Hepatocyte (in vitro differentiated cells): ENCODE data around the gene CACNA1C. TPM values are rescaled to one million over a fixed set of nuclear protein-coding genes. Genes with fewer than 3 reads are reported as not detected.

Experiments
- DNase-seq: peaks from one replicate; pipeline ENCODE4 v3.0.0-alpha.2; 2016; ENCODE audit warnings: low spot score
- H2AFZ ChIP-seq: fragments of 200-600 bp; sonication (generic); 2 replicates; pipeline ENCODE4 v1.6.0; 2016; ENCODE audit warnings: antibody characterized with exemption, mild to moderate bottlenecking
- H3K27ac ChIP-seq: fragments of 200-600 bp; sonication (generic); 2 replicates; pipeline ENCODE4 v1.5.1; 2016; ENCODE audit warnings: mild to moderate bottlenecking
- H3K27me3 ChIP-seq: fragments of 200-600 bp; sonication (generic); 2 replicates; pipeline ENCODE4 v1.6.1; 2016
- H3K36me3 ChIP-seq: fragments of 200-600 bp; sonication (generic); replicated peaks from 2 replicates; pipeline ENCODE4 v1.5.1; 2016; ENCODE audit warnings: low read depth; ENCODE audit not compliant: insufficient read depth
- H3K4me1 ChIP-seq: fragments of 200-600 bp; sonication (generic); 2 replicates; pipeline ENCODE4 v1.5.1; 2016; ENCODE audit warnings: mild to moderate bottlenecking, moderate library complexity; ENCODE audit not compliant: insufficient read depth
- H3K4me2 ChIP-seq: fragments of 200-600 bp; sonication (generic); 2 replicates; pipeline ENCODE4 v1.6.0; 2016
- H3K4me3 ChIP-seq: fragments of 200-600 bp; sonication (generic); 2 replicates; pipeline ENCODE4 v1.5.1; 2016; ENCODE audit warnings: mild to moderate bottlenecking
- H3K79me2 ChIP-seq: fragments of 200-600 bp; sonication (generic); 2 replicates; pipeline ENCODE4 v1.6.0; 2017; ENCODE audit warnings: mild to moderate bottlenecking
- H3K9me2 ChIP-seq: fragments of 200-600 bp; sonication (generic); replicated peaks from 2 replicates; pipeline ENCODE4 v1.6.0; 2017; ENCODE audit warnings: mild to moderate bottlenecking; ENCODE audit not compliant: insufficient read depth
- H3K9me3 ChIP-seq: fragments of 200-600 bp; sonication (generic); 2 replicates; pipeline ENCODE4 v1.5.1; 2016; ENCODE audit warnings: low read depth, mild to moderate bottlenecking
- H4K20me1 ChIP-seq: fragments of 200-600 bp; sonication (generic); 2 replicates; pipeline ENCODE4 v1.6.0; 2016; ENCODE audit warnings: mild to moderate bottlenecking; ENCODE audit not compliant: insufficient read depth, poor library complexity, severe bottlenecking
- EZH2 ChIP-seq: fragments of 200-600 bp; sonication (generic); IDR thresholded peaks from 2 replicates; pipeline ENCODE4 v1.6.1; 2016; ENCODE audit warnings: antibody characterized with exemption, mild to moderate bottlenecking, borderline replicate concordance
- EZH2phosphoT487 ChIP-seq: fragments of 200-600 bp; sonication (generic); IDR thresholded peaks from one replicate; pipeline ENCODE4 v1.6.1; 2018; ENCODE audit warnings: antibody characterized with exemption, mild to moderate bottlenecking, low read depth, moderate library complexity; ENCODE audit not compliant: unreplicated experiment, severe bottlenecking
- WGBS: methylation state at CpG from one replicate; pipeline ENCODE4 v1.1.6; 2016; ENCODE audit warnings: low lambda C conversion rate; ENCODE audit errors: missing lambda C conversion rate; 5-methylcytosine and 5-hydroxymethylcytosine counted together
- polyA plus RNA-seq: library from polyadenylated mRNA; unstranded; fragments of >200 nt; fragmentation: Nextera tagmentation; extraction: Ambion mirVana; gene quantifications from 2 replicates; pipeline ENCODE4 v1.2.1, GENCODE V29; 2016
- total RNA-seq: library from RNA; depleted of rRNA; stranded (reverse); fragments of >200 nt; gene quantifications from 2 replicates; pipeline ENCODE4 v1.2.3, GENCODE V29; 2014
- TF ChIP-seq, protein P1 (sequence below): fragments of 200-600 bp; sonication (generic); IDR thresholded peaks from 2 replicates; pipeline ENCODE4 v1.5.1; 2016; ENCODE audit warnings: antibody characterized with exemption, mild to moderate bottlenecking; ENCODE audit not compliant: poor library complexity

Gene CACNA1C
- total and polyA plus RNA-seq, 2 experiments from 2014 or later = 3.2 to 4.0 TPM

DNA sequence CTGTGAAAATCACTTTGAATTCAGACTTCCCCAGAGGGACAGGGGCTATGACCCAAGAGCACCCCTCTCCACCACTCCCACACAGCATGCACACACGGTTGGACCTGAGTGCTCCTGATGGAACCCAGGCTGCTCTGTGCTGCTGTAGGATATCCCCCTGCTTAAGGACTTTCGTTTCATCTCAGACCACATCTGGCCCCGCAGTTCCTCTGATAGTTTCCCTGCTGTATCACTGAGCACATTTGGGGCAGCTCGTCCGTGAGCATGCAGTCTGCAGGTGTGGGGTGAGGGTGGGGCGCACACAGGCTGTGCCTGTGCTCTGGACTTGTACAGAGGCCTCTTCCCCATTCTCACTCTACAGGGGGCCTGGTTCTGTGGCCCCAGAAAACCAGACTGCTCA lies 396.8 kb downstream of the CACNA1C start:
- Histone ChIP-seq H2AFZ (no peak overlapping the region), H3K27ac (no peak overlapping the region), H3K9me2 (no peaks in the 10 kb centered on the region), H3K4me3 (no peak overlapping the region), H3K9me3 (no peaks in the 10 kb centered on the region), H3K4me1 (no peaks in the 10 kb centered on the region), H4K20me1 (no peaks in the 10 kb centered on the region), H3K79me2 (no peaks in the 10 kb centered on the region), H3K36me3 (no peaks in the 10 kb centered on the region), H3K27me3 (no peaks in the 10 kb centered on the region), H3K4me2 (no peak overlapping the region)
- TF ChIP-seq, protein P1, sequence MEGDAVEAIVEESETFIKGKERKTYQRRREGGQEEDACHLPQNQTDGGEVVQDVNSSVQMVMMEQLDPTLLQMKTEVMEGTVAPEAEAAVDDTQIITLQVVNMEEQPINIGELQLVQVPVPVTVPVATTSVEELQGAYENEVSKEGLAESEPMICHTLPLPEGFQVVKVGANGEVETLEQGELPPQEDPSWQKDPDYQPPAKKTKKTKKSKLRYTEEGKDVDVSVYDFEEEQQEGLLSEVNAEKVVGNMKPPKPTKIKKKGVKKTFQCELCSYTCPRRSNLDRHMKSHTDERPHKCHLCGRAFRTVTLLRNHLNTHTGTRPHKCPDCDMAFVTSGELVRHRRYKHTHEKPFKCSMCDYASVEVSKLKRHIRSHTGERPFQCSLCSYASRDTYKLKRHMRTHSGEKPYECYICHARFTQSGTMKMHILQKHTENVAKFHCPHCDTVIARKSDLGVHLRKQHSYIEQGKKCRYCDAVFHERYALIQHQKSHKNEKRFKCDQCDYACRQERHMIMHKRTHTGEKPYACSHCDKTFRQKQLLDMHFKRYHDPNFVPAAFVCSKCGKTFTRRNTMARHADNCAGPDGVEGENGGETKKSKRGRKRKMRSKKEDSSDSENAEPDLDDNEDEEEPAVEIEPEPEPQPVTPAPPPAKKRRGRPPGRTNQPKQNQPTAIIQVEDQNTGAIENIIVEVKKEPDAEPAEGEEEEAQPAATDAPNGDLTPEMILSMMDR = no peak
- no peak for TF ChIP-seq EZH2
- TF ChIP-seq EZH2phosphoT487 = no peak
- DNase-seq = no peak
- 78% methylated on average over 6 of the region's 6 CpGs for WGBS

- Histone ChIP-seq H3K27me3 (no peaks in the 10 kb centered on the region), H3K4me3 (no peak overlapping the region), H3K4me1 (no peaks in the 10 kb centered on the region), H3K4me2 (no peak overlapping the region), H3K27ac (no peak overlapping the region), H2AFZ (no peak overlapping the region), H3K9me2 (no peaks in the 10 kb centered on the region), H3K79me2 (no peaks in the 10 kb centered on the region), H3K9me3 (no peaks in the 10 kb centered on the region), H4K20me1 (no peaks in the 10 kb centered on the region), H3K36me3 (no peaks in the 10 kb centered on the region)
- no peak for TF ChIP-seq EZH2
- DNase-seq = no peak
- 91% methylated on average over 9 of the region's 9 CpGs for WGBS
Measured at GRCh38 chr12:2450553-2450952, 397.8 kb downstream of the CACNA1C start.

- no peaks in the 10 kb centered on the region for H3K4me1 ChIP-seq
- TF ChIP-seq EZH2 = no peak
- TF ChIP-seq, protein P1 = no peak
- TF ChIP-seq EZH2phosphoT487 = no peak
- H3K4me3 ChIP-seq = no peak overlapping the region
- H3K36me3 ChIP-seq = no peaks in the 10 kb centered on the region
- no peak overlapping the region for H3K4me2 ChIP-seq
- H3K79me2 ChIP-seq = no peaks in the 10 kb centered on the region
- no peak overlapping the region for H2AFZ ChIP-seq
- H3K9me2 ChIP-seq = no peaks in the 10 kb centered on the region
- no peaks in the 10 kb centered on the region for H4K20me1 ChIP-seq
- H3K27ac ChIP-seq = no peak overlapping the region
- WGBS = 86% methylated on average over 4 of the region's 4 CpGs
- H3K9me3 ChIP-seq = no peaks in the 10 kb centered on the region
- no peak for DNase-seq
- H3K27me3 ChIP-seq = no peaks in the 10 kb centered on the region
Measured at GRCh38 chr12:2451025-2451424, 398.2 kb downstream of the CACNA1C start.

GRCh38 chr12:2451497-2451896 lies 398.7 kb downstream of the CACNA1C start:
- Histone ChIP-seq H3K36me3 (no peaks in the 10 kb centered on the region), H3K79me2 (no peaks in the 10 kb centered on the region), H3K9me3 (no peaks in the 10 kb centered on the region), H4K20me1 (no peaks in the 10 kb centered on the region), H3K4me1 (no peaks in the 10 kb centered on the region), H3K4me3 (no peak overlapping the region), H3K27ac (no peak overlapping the region), H2AFZ (no peak overlapping the region), H3K4me2 (no peak overlapping the region), H3K27me3 (no peaks in the 10 kb centered on the region), H3K9me2 (no peaks in the 10 kb centered on the region)
- DNase-seq = no peak
- WGBS = 97% methylated on average over 5 of the region's 5 CpGs
- TF ChIP-seq EZH2 (no peak), EZH2phosphoT487 (no peak)
- TF ChIP-seq, protein P1 = no peak
